DMS153 (cell line): ENCODE data around the gene ACTN2.

ENCODE experiments used
- DNase-seq: peaks from one replicate; lab custom pipeline; 2025; lab: John Stamatoyannopoulos, UW

ACTN2 gene

DNA sequence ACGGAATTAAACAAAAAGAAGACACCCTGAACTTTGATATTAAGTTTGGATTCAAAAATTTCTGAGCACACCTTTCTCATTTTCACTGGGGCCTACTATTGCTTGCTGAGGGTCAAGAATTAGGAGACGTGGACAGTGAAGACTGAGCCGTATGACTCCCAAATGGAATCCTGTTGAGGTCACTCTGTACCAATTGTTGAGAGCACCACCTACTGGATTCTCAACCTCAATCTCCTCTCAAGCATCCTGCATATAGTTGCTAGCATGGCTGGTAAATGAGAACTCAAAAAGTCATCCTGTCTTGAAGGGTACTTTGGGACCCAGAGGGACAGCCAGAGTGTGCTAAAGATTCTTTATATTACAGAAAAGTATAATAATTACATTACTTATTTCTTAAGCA lies 88.6 kb downstream of the ACTN2 start:
- DNase-seq: no peak

DNA sequence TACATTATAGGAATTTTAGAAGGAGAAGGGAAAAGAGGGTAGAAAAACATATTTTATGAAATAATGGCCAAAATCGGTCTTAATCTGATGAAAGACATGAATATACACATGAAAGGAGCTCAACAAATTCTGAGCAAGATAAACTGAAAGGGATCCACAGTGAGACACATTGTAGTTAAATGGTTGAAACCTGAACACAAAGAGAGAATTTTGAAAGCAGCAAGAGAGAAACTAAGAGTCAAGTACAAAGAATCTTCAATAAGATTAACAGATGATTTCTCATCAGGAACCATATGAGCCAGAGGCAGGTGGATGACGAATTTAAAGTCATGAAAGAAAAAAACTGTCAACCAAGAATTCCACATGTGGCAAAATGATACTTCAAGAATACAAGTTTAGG lies 93.0 kb downstream of the ACTN2 start:
- DNase-seq: no peak

DNA sequence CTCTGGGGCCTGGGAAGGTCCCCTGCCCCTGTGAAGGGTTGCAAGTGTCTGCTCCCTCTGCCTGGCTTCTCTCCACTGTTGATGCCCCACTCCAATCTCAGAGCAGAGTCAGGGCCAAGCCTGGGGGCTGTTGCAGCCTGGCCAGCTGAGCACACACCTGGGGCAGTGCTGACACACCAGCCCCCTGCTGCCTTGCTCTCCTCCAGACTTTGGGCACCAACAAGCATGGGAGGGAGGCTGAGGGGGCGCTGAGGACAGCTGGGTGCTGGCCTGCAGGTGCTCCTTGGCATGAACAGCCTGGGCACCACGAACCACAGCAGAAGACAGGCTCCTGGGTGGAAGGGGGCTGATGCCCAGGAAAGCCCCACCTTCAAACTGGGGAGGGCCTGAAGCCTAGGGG lies 99.2 kb downstream of the ACTN2 start:
- DNase-seq: no peak

DNA sequence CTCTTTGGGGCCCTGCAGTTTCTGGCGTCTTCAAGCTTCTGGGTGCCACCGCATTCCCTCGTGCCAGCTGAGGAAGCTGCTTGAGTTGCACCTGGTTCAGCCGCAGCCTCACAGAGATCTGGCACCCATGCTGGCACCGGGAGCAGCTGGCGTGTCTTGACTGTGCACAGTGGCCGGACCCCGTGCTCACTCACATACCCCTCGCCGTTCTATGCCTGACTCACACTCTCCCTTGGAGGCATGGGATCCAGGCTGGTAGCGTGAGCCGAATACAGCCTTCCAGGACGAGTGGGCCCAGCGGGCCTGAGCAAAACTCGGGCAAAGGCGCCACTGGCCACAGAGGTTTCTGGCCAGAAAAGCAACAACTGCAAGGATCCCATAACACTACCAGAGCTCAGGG lies 100.2 kb downstream of the ACTN2 start:
- DNase-seq: no peak

DNA sequence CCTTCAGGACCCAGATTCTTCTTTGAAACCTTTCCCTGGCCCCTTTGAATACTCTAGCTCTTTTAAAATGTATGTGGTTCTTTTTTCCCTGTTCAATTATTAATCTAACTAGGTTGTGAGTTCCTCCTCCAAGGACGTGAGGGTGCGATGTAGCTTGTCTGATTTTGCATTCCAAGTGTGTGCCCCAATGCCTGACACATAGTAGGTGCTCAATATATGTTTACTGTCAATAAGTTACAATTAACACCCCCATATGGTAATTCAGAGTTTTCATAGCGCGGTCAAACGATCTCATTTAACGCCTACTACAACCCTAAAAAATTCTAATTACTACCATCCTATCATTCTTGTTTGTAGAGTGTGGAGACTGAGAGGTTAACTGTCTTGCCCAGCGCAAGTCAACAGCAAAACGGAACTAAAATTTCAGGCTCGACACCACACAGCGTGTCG lies 108.3 kb downstream of the ACTN2 start:
- no peak for DNase-seq

DNA sequence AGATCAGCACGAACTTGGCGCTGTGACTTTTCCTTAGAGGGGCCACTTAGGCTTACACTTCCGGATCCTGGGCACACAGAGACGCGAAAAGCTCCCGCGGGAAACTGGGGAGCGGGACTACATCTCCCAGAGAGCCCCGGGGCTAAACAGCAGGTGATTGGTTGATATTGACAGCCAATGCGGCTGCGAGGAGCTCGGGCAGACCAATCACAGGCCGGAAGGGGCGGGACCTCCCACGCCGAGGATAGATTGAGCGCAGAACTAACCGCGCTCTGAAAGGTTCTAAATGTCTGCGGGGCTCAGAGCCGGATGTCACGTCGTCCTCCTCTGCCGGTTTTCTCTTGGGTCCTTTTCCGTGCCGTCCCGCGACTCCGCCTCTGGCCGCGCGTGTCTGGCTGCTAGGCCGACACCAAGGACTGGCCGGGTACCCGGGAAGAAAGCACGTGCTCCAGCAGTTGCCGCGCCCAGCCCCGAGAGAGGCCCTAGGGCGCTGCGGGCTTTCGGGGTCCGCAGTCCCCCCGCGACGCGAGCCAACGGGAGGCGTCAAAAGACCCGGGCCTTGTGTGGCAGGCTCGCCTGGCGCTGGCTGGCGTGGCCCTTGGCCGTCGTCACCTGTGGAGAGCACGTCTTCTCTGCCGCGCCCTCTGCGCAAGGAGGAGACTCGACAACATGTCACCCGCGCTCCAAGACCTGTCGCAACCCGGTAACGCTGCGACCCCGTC lies 108.9 kb downstream of the ACTN2 start, which contains the start of gene MTR:
TSS of gene MTR (plus strand) at position 258 of the 722 bp plus-strand sequence. CDS start at position 670, 412 bp downstream.
- DNase-seq: peak; percentile 93

DNA sequence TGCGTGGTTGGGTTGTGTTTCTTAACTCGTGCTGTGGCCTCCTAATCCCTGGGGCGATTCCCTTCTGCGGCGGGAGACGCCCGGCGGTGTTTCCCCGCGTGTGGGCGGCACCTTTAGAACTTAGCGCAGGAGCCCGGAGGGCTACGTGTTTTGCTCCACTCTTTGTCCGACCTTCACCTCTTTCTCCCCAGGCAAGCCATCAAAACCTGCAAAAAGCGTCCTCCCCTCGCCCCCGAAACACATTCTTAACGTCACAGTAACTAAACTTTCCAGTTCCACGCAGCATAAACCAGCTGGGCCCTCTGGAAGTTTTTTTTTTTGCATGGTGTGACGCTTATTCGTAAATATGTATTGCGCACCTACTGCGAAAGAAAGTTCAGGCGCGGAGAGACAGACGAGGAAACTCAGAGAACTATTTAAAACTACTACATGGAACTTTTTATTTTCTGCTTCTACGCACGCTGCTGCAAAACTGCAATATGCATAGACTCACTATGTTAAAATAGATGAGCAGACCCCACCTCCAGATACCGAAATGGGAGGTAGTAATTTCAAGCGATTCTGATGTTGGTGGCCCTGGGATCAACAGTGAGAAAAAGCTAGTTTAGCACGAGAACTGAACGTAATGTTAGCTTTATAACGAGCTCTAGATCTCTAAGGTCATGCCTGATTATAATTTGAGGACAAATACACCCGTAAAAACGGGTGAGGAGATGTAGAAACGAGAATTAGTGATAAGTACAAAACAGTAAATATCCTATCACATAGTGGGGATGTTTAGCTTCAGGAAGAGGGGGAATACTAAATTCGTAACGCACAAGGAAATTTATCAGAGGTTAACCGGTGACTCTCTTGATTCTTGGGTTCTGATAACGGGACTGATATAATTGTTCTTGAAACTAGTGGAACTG lies 109.7 kb downstream of the ACTN2 start:
- no peak for DNase-seq

DNA sequence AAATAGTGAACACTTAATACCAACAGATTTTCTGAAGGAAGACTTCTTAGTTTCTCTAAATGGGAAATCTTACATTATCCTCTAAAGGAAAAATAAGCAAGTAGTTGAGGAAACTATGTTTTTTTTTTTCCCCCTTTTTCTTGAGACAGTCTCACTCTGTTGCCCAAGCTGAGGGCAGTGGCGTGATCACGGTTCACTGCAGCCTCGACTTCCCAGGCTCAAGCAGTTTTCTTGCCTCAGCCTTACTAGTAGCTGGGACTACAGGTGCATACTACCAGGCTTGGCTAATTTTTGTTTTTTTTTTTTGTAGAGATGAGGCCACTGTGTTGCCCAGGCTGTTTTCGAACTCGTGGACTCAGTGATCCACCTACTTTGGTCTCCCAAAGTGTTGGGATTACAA lies 112.7 kb downstream of the ACTN2 start:
- DNase-seq: no peak

DNA sequence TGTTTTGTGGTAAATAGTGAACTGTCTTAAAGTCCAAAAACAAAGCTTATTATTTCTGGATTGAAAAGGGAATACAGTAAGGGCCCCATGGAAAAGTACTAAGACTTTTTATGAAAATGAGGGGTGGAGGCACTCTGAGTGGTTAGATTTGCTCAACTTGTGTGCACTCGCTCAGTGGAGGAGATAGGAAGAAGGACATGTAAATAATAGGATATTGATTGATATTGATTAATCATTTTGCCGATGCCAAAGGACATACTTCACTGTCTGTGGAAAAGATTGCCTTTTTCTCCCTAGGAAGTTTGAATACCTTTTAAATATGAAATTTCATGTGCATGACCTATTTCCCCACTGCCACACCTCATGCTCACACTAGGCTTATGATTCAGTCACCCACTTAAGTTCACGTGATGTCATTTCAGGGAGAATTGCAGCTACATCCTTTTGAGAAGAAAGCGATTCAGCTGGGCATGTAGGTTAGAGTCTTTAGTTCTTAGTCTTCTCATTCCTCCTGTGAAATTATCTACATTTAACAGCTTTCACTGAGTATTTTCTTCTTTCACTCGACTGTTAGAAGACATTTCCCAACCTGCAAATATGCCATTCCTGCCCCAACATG lies 113.8 kb downstream of the ACTN2 start:
- no peak for DNase-seq

DNA sequence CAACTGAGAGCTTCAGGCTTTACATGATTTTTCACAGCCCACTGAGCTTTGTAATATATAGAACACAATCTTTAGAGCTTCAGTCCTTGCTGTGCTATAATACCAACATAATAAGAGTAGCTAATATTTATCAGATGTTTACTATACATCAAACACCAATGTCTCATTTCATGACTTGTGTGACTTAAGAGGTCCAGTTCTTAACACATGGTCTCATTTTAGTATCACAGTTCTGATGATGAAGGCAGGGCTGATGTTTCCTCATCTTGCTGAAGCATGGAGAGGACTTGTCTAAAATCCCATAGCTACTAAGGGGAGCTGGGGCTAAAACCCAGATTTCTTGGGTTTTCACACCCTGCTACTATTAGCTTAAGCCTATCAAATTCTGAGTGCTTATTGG lies 114.3 kb downstream of the ACTN2 start:
- no peak for DNase-seq

DNA sequence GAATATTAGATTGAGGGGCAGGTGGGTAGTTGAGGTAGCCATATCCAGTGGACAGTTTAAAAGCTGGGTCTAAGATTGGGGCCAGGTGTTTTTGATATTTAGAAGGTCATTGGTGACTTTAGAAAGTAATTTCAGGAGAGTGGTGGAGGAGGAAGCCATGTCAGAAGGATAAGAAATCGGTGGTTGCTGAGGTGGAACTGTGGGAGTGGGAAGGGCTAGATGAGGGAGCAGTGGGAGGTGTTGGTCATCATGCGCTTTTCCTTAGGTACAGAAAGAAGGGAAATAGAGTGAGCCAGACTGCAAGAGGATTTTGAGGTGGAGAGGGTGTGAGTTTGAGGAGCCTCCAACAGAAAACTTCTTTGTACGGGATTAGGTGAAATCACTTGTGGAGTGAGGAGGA lies 116.0 kb downstream of the ACTN2 start:
- DNase-seq: no peak

DNA sequence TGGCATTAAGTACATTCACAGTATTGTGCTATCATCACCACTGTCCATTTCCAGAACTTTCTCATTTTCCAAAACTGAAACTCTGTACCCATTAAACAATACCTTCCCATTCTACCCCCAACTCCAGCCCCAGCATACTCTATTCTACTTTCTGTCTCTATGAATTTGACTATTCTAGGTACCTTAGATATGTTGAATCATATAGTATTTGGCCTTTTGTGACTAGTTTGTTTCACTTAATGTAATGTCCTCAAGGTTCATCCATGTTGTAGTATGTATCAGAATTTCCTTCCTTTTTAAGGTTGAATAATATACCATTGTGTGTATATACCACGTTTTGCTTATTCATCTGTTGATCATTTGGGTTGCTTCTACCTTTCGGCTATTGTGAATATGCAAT lies 120.3 kb downstream of the ACTN2 start:
- DNase-seq: no peak

DNA sequence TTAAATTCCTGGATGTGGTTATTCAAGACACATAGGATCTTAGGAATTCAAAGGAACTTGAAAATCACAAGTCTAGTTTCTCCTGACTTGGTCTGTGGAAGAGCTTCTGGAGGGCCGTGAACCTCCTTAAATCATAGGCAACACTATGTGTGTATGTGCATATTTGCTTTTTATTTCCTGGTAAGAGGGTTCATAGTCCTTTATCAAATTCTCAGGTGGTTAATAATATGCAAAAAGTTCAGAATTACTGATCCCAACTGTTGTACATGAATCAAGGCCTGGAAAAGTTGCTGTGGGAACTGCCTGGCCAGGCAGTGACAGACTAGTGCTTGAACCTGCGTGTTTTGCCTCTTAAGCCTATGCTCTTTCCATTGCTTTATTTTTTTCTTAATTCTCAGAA lies 121.7 kb downstream of the ACTN2 start:
- no peak for DNase-seq

DNA sequence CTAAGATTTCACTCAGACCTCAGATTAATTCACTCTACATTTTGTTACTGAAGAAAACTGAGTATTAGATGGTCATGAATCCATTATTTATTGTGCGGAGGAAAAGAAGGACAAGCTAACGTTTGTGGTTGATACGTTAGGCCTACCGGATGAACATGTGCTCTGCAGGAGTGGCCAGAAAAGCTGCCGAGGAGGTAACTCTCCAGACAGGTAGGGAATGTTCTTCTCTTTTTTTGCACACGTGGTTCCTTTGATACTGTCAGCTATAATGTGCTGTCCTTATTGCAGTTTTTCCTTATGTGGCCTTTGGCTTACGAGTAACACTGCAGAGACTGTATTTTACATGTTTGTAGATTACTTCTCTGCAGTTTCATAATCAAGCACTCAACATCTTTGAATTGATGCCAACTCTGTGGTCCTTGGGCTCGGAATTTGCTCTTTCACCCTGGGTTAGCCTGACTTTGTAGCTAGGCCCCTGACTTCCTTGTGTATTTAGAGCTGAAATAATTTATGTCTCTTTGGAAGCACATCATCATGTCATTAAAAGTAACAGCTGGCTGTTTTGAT lies 122.3 kb downstream of the ACTN2 start:
- no peak for DNase-seq

DNA sequence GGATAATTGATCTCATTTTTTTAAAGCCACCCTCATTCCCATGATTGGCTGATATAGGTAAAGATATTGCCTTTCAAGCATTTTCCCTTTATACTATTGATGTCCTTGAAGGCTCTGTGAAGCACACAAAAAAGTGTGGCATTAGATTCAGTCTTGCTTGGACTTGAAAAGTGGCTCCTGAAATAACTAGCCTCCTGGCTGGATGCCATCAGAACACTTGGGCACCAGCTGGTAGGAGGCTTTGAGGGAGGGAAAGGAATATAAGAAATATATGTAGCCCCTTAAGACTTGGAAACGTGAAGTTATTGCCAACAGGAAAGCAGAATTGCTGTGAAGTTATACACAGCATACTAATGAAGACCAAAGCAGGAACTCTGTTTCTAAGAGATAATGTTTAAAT lies 122.8 kb downstream of the ACTN2 start:
- no peak for DNase-seq

DNA sequence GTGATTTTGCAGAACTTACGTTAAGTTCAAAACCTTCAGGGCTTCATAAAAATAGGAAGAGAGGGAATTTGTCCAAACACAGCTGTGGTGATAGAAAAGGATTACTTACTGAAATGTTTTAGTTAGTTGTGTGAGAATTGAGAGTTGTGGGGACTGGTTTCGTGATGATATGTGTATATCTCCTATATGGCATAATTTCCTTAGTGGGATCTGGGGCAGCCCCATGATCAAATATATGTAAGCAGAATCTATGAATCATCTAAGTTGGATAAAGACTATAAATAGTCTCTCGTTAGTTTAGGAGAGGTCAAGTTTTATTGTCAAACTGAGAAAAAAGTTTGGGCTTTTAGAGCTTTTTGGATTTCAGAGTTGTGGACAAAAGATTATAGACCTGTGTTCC lies 123.7 kb downstream of the ACTN2 start:
- no peak for DNase-seq

DNA sequence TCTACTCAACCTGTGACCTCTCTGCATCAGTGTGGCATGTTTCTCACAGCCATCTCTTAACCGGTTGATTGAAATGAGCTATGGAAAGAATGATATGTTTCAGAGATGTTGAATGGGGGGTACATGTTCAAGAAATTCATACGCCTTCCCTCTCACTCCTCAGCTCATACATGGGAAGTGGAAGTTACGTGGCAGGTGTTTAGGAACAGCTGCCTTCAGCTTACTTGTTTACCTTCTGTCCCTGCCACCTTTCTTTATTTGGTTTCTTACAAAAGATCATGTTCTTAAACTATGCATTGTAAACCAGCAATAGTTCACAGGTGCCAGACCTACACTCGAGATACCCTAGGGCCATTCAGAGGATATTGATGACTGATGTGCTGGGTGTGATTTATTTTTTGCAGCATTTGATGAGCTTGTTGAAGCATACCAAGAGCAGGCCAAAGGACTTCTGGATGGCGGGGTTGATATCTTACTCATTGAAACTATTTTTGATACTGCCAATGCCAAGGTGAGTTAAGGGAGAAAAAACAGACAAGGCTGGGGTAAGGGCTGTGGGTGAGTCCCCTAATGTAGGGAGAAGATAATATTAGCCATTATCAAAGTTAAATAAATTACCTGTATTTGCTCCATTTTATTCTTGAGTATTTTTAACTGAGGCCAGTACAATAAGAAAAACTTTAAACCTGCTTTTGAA lies 126.2 kb downstream of the ACTN2 start:
- no peak for DNase-seq
